SHP77 treated with DMSO at 0.1 percent for 48 hours (cell line): ENCODE data around the gene NUP160.
"Not testable (repeated sequence)": the region's sequence is repeated elsewhere in the genome, so short reads cannot be mapped to it uniquely, and the experiment has no call there.

Experiments used
- DNase-seq: peaks from one replicate; lab custom pipeline; 2025; lab: John Stamatoyannopoulos, UW

The NUP160 gene, protein sequence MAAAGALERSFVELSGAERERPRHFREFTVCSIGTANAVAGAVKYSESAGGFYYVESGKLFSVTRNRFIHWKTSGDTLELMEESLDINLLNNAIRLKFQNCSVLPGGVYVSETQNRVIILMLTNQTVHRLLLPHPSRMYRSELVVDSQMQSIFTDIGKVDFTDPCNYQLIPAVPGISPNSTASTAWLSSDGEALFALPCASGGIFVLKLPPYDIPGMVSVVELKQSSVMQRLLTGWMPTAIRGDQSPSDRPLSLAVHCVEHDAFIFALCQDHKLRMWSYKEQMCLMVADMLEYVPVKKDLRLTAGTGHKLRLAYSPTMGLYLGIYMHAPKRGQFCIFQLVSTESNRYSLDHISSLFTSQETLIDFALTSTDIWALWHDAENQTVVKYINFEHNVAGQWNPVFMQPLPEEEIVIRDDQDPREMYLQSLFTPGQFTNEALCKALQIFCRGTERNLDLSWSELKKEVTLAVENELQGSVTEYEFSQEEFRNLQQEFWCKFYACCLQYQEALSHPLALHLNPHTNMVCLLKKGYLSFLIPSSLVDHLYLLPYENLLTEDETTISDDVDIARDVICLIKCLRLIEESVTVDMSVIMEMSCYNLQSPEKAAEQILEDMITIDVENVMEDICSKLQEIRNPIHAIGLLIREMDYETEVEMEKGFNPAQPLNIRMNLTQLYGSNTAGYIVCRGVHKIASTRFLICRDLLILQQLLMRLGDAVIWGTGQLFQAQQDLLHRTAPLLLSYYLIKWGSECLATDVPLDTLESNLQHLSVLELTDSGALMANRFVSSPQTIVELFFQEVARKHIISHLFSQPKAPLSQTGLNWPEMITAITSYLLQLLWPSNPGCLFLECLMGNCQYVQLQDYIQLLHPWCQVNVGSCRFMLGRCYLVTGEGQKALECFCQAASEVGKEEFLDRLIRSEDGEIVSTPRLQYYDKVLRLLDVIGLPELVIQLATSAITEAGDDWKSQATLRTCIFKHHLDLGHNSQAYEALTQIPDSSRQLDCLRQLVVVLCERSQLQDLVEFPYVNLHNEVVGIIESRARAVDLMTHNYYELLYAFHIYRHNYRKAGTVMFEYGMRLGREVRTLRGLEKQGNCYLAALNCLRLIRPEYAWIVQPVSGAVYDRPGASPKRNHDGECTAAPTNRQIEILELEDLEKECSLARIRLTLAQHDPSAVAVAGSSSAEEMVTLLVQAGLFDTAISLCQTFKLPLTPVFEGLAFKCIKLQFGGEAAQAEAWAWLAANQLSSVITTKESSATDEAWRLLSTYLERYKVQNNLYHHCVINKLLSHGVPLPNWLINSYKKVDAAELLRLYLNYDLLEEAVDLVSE (N-terminal part only)

DNA sequence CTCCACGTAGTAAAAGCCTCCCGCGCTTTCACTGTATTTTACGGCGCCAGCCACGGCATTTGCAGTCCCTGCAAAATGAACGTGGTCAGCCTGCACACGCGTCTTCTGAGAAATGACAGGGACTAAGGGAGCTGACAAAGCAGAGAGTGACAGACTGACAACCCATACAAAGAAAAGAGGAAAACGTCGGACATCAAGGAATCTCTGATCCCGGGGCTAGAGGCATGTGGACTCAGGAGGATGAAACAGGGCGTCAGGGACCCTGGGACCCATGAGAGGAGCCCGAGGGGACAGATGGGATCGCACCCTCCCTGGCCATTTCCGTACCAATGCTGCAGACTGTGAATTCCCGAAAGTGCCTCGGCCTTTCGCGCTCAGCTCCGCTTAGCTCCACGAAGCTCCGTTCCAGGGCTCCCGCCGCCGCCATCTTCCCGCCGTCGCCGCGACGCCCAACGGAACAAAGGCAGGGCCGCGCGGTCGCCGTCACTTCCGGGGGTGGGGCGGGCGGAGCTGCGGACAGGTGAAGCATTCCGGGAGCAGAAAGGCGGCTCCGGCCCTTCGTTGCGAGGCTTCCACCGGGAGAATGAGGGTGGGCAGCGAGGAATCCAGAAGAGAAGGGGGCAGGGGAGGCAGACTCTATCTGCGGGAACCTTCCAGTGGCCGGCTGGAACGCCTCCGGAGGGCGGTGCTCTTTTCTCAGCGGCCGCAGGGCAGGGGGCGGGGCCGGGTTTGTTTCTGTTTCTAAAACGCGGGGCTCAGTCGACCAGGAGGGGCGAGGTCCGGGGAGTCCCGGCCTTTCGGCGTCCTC, at the start of gene NUP160:
NUP160 (minus strand) TSS at position 459 of the 808 bp plus-strand sequence; CDS start at position 427, 32 bp downstream.
- peak; percentile 51 for DNase-seq

DNA sequence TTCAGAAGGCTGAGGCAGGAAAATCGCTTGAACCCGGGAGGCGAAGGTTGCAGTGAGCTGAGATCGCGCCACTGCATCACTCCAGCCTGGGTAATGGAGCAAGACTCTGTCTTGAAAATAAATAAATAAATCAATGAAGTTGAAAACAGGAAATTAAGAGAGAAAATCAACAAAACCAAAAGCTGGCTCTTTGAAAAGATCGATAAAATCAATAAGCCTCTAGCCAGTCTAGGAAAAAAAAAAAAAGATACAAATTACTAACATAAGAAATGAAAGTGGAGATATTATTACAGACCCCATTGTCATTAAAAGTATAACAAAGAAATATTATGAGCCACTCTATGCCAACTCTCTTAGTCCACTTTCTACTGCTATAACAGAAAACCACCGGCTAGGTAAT, 48.0 kb upstream of the NUP160 start:
- DNase-seq = no peak

DNA sequence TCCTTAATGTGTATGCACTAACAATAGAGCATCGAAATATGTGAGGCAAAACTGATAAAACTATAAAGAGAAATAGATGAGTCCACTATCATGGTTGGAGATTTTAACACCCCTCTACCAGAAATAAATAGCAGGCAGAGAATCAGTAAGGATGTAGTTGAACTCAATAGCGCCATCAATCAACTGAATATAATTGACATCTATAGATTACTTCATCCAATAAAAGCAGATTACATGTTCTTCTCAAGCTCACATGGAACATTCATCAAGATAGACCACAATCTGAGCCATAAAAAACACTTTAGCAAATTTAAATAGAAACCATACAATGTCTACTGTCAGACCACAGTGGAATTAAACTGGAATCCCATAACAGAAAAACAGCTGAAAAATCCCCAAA, 46.9 kb upstream of the NUP160 start:
- no peak for DNase-seq

DNA sequence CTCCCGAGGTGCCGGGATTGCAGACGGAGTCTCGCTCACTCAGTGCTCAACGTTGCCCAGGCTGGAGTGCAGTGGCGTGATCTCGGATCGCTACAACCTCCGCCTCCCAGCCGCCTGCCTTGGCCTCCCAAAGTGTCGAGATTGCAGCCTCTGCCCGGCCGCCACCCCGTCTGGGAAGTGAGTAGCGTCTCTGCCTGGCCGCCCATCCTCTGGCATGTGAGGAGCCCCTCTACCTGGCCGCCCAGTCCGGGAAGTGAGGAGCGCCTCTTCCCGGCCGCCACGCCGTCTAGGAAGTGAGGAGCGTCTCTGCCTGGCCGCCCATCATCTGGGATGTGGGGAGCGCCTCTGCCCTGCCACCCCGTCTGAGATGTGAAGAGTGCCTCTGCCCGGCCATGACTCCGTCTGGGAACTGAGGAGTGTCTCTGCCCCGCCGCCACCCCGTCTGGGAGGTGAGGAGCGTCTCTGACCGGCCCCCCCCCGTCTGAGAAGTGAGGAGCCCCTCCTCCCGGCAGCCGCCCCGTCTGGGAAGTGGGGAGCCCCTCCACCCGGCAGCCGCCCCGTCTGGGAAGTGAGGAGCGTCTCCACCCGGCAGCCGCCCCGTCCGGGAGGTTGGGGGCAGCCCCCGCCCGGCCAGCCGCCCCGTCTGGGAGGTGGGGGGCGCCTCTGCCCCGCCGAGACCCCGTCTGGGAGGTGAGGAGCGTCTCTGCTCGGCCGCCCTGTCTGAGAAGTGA, 44.6 kb upstream of the NUP160 start:
- DNase-seq = not testable (repeated sequence)

DNA sequence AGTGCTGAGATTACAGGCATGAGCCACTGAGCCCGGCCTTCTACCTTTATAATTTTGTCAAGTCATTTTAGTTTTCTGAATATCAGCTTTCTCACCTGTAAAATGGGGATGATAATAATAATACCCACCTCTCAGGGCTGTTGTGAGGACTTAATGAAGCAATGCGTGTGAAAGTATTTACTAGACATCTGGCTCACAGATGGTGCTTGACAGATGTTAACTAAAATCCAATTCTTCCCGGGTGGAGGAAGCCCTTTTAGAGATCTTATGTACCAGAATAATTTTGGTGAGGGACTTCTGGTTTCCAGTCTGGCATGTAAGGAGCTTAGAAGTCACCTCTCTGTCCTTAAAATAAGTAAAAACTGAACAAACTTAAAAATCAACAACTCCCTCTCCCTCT, 43.7 kb upstream of the NUP160 start:
- no peak for DNase-seq

DNA sequence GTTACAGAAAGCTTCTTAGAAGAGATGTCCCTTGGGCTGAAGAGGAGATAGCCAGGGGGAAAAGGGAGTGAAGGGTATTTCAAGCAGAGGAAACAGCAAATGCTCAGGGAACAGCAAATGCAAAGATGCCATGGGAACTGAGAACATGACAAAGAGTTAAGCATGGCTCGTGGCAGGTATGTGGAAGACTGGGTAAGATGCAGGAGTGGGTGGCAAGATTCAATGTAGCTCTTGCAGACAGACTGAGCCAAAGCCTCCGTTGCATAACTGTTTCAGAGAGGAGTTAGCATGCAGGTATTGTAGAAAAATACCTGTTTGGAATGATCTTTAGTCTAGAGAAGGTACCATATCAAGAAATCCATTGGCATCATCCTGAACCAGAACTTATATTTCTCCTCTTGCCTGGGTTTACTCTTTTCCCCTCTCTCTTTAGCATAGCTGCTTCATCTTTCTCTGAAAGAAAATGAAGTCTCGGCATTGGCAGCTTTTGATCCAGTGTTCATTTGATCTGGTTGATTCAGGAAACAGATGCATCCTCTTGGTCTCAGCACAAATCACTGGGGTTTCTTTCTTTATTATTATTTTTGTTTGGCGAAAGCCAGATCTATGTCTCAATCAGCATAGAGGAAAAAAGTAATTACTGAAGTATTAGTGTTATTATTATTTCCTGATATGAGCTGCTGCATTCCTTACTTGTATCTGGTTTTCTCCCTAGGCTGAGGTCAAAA, 41.7 kb upstream of the NUP160 start:
- DNase-seq = no peak

DNA sequence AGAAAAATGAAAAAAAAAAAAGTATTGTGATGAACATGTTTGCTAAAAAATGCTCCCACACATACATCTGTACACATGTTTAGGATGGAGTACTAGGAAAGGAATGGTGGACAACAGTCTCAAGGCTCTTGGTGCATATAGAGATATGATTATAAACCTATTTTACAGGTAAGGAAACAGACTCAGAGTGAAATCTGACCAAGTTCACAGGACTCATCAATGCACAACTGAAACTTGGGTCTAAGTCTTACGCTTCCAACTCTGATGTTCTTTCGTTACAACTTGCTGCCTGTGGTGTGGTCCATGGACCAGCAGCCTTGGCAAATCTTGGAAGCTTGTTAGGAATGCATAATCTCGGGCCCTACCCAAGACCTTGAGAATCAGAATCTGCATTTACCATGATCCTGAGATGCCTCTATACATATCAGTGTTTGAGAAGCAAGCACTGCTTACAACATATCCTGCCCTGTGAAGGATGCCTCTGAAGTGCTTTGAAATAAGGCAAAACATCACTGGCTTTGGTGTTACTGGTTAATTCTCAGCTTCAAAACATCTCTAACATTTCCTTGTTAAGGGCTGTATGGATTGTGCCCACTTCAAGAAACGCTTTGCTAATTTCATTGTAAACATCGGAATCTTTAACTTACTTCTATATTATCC, 39.9 kb upstream of the NUP160 start:
- DNase-seq = no peak

DNA sequence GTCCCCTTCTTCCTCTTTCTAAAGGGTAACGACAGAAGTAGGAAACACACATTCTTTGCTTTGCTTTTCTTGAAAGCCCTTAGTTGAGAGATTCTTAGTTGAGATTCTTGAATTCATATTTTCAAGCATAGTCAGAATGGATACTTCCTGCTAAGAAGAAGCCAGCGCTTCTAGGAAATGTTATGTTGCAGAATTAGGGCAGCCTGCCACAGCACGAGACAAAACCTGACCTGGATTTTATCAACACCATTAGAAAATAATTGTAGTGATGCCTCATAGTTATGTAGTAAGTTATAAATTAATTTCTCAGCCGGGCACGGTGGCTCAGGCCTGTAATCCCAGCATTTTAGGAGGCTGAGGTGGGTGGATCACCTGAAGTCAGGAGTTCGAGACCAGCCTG, 37.9 kb upstream of the NUP160 start:
- DNase-seq = no peak

DNA sequence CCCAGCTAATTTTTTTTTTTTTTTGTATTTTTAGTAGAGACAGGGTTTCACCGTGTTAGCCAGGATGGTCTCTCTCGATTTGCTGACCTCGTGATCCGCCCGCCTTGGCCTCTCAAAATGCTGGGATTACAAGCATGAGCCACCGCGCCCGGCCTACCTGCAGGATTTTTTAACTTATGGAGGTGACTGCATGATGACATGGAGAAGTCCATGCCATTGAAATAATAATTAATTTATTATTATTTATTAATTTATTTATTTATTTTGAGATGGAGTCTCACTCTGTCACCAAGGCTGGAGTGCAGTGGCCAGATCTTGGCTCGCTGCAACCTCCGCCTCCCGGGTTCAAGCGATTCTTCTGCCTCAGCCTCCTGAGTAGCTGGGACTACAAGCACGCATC, 34.3 kb upstream of the NUP160 start:
- DNase-seq = not testable (repeated sequence)

DNA sequence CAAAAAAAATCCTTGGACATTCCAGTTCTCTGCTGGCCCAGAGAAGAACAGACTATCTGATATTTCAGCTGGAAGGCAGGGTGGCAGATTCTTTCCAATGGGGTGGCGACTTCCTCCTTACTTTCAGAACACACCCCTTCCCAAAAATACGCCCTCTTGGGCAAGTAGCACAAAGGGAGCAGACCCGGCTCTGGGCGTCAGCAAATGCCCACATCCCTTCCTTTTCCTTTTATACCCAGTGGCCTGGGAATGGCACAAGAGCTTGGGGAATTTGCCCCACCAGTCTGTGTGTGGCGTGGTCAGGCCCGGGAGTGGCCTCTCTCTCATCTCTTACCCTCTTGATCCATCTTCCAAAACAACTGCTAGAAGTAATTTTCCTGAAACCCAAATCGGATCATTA, 33.0 kb upstream of the NUP160 start:
- no peak for DNase-seq

DNA sequence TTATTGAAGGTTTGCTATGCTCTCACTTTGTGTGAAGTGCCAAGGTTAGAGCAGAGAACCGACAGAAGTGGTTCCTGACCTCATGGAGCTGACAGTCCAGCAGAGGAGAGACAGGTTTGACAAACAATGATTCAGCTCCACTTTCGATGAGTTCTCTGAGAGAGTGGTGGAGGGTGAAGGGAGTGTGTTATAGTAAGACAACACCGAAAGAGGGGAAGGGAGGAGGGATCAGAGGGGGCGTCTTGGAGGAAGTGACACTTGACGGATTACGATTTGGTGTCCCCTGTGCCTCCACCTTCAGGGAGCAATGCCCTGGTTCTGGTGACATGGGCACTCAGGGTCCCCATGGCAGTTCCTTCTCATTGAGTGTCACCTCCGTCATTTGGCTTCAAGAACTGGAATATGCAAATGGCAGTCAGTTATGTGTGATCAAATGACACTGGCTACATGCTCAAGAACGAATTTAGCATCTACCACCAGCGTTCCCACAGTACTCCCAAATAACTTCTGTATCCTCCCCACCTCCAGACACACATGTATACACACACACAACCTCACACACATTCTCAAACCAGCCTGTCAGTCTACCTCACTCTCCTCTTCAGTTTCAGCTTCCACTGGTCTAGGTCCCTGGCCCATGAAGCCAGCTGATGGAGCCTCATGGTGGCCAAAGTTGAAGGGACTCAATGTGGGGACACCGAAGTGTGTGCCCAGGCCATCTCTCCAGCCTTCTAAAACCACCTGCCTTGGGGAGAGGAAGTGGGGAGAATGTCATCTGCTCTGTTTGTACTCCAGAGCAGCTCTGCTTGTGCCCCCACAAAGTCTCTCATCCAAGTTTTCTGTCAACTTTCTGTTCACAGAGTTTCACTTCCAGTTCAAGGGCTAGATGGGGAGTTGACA, 31.4 kb upstream of the NUP160 start:
- no peak for DNase-seq

DNA sequence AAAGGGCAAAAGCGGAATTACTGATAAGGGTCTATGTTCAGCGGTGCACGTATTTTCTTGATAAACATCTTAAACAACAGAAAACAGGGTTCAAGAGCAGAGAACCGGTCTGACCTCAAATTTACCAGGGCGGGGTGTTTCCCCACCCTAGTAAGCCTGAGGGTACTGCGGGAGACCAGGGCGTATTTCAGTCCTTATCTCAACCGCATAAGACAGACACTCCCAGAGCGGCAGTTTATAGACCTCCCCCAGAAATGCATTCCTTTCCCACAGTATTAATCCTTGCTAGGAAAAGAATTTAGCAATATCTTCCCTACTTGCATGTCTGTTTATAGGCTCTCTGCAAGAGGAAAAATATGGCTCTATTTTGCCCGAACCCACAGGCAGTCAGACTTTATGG, 27.7 kb upstream of the NUP160 start:
- DNase-seq = not testable (repeated sequence)

DNA sequence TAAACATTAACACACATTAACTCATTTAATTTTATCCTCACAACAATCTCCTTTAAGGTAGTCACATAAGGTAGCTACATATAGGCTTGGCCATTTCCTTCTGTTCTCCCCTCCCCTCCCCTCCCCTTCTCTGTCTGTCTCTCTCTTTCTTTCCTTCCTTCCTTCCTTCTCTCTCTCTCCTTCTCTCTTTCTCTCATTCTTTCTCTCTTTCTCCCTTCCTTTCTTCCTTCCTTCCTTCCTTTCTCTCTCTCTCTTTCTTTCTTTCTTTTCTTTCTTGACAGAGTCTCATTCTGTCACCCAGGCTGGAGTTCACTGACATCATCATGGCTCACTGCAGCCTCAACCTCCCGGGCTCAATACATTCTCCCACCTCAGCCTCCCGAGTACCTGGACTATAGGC, 22.3 kb upstream of the NUP160 start:
- no peak for DNase-seq

DNA sequence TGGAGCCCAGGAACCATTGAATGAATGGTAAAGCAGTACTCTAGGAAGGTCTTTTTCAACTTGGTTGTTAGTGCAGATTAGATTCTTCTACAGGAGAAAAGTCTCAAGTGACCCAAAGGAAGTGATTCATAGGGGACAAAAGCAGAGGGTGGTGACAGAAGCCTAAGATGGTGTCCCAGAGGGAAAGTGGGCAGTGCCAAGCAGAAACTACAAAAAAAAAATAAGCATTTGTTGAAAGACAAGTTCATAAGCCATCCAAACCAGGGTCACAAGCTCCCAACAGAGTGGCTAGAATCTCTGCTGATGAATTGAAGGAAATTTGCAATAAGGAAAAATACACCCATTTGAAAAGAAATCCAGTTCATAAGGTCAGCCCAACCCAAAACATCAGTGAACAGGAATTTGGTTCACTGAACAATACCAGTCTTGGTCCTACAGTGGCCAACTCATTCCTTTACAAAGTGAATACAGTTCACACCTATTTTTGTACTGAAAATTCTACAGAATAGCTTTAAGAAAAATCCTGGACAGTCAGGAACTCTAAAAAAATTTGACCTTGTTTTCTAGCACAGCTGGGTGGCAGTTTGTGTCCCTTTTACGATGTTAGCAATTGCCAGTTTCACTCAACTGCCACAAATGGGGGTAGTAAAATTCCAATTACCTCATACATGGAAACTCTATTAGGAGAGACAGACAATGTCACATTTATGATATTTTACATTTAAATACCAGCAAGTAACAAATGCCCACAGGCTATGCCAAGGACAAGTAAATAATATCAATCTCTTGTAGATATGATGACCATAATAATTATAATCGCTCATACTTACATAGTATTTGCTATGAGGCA, 21.6 kb upstream of the NUP160 start:
- DNase-seq = no peak

DNA sequence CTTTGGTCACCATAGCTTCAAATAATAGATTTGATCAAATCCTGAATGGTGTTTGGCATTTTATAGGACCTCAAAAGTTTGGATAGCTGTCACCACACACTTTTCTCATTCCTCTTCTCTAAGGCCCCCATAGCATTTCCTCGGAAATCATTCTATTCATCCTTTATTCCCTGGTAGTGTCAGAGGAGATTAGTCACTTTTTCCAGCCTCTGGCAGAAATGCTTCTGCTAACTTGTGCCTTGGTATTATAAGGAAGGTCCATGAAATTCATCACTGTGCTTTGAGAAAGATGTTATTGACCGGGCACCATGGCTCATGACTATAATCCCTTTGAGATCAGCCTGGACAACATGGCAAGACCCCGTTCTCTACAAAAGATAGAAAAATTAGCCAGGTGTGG, 19.7 kb upstream of the NUP160 start:
- DNase-seq = no peak

DNA sequence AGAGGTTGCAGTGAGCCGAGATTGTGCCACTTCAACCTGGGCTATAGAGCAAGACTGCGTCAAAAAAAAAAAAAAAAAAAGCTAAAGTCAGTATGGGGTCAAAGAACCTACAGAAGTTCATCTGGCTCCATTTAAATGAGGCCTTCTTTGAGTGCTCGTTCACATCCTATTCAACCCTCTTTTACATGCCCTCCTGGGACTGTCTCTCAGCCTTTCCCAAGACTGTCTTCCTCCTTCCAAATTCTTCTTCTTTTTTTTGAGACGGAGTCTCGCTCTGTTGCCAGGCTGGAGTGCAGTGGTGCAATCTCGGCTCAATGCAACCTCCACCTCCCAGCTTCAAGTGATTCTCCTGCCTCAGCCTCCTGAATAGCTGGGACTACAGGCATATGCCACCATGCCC, 18.7 kb upstream of the NUP160 start:
- DNase-seq = not testable (repeated sequence)

DNA sequence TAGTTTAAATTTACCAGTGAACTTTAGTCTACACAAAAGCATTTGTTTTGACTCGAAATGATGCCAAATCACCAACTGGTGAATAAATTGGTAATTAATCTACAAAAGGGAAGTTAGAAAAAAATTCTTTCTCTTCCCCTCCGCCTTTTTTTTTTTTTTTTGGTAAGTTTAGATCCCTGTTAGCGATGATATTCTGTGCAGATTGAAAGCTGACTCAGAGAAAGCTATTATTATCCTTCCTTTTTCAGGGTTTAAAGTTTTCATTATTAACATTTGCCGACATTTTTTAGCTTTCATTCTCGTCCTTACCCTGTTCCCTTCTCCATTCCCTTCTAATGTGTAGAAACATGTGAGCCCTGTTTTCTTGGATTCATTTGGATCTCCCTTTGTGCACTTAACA, 16.8 kb upstream of the NUP160 start:
- DNase-seq = no peak
